ENCODE data around the gene TNNT3. TPM values are rescaled to one million over a fixed set of nuclear protein-coding genes. Genes with fewer than 3 reads are reported as not detected.
"Not testable (repeated sequence)": the region's sequence is repeated elsewhere in the genome, so short reads cannot be mapped to it uniquely, and the experiment has no call there.

TNNT3 gene
- total and polyA plus RNA-seq, 3 donors from 2014 or later, result 8.1 to 16.1 (median 13.1) TPM

GRCh38 chr11:1936781-1937615 lies 17.5 kb downstream of the TNNT3 start:
- no peak for DNase-seq
- intact Hi-C loops (cut with DNase I; ENCODE audit: low total_unique reads), result no loop called here
- H3K9me3 ChIP-seq, result no peaks in the 10 kb centered on the region

GRCh38 chr11:1937616-1938342 lies 18.3 kb downstream of the TNNT3 start:
- Histone ChIP-seq H3K27me3 (no peaks in the 10 kb centered on the region), H3K4me3 (no peak overlapping the region), H3K4me1 (peaks cover 12% of the 10 kb centered on the region), H3K27ac (no peak overlapping the region), H3K36me3 (ENCODE audit: low read depth, missing control alignments) (no peaks in the 10 kb centered on the region), H3K9me3 (no peaks in the 10 kb centered on the region)
- TF ChIP-seq POLR2A (IDR thresholded peaks at IDR 0.05), result no peak
- TF ChIP-seq, protein P1, sequence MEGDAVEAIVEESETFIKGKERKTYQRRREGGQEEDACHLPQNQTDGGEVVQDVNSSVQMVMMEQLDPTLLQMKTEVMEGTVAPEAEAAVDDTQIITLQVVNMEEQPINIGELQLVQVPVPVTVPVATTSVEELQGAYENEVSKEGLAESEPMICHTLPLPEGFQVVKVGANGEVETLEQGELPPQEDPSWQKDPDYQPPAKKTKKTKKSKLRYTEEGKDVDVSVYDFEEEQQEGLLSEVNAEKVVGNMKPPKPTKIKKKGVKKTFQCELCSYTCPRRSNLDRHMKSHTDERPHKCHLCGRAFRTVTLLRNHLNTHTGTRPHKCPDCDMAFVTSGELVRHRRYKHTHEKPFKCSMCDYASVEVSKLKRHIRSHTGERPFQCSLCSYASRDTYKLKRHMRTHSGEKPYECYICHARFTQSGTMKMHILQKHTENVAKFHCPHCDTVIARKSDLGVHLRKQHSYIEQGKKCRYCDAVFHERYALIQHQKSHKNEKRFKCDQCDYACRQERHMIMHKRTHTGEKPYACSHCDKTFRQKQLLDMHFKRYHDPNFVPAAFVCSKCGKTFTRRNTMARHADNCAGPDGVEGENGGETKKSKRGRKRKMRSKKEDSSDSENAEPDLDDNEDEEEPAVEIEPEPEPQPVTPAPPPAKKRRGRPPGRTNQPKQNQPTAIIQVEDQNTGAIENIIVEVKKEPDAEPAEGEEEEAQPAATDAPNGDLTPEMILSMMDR (IDR thresholded peaks at IDR 0.05), result no peak
- intact Hi-C loops (cut with DNase I; ENCODE audit: low total_unique reads), result no loop called here
- WGBS, 2 donors, result 73 to 85% methylated on average over 19 to 35 of the region's 35 CpGs
- no peak for DNase-seq

More at GRCh38 chr11:1936781-1937615, 17.5 kb downstream of the TNNT3 start:
- Histone ChIP-seq H3K4me3 (no peak overlapping the region), H3K4me1 (peaks cover 13% of the 10 kb centered on the region), H3K27me3 (no peaks in the 10 kb centered on the region), H3K36me3 (ENCODE audit: low read depth, missing control alignments) (no peaks in the 10 kb centered on the region), H3K27ac (no peak overlapping the region)
- TF ChIP-seq, protein P1 (IDR thresholded peaks at IDR 0.05), result no peak
- no peak for TF ChIP-seq POLR2A (IDR thresholded peaks at IDR 0.05)
- 92 to 93% methylated on average over 5 to 34 of the region's 34 CpGs for WGBS, 2 donors

DNA sequence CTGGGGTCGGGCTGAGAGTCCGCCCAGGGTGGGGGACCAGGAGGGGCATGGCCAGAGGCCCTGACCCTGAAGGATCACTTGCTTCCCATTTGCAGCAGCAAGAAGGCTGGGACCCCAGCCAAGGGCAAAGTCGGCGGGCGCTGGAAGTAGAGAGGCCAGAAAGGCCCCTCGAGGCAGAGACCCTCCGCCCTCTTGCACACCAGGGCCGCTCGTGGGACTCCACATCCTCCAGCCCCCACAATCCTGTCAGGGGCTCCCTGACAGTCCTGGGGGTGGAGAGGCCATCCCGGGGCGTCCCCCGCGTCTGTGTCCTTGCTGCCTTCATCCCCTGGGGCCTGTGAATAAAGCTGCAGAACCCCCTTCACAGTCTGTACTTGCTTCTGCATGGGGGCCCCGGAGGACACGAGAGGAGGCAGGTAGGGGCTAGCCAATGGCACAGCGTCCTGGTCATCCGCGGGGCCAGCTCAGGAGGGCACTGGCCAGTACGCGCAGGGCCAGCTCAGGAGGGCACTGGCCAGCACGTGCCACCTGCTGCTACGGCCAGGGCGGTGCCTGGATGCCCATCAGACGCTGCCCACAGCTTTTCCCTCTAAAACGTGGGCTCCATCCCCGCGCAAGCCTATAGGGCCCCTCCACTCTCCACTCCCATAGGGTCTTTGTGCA lies 19.0 kb downstream of the TNNT3 start:
- H3K4me3 ChIP-seq, result no peak overlapping the region
- 46 to 50% methylated on average over 13 to 27 of the region's 27 CpGs for WGBS, 2 donors
- no peaks in the 10 kb centered on the region for H3K9me3 ChIP-seq
- H3K27ac ChIP-seq, result peak overlapping the region in 1 of 2 donors; percentile 35
- TF ChIP-seq, protein P1 (IDR thresholded peaks at IDR 0.05), result no peak
- no peak for TF ChIP-seq POLR2A (IDR thresholded peaks at IDR 0.05)
- intact Hi-C loops (cut with DNase I; ENCODE audit: low total_unique reads), result no loop called here
- no peaks in the 10 kb centered on the region for H3K27me3 ChIP-seq
- DNase-seq, result no peak
- peaks cover 12% of the 10 kb centered on the region for H3K4me1 ChIP-seq
- no peaks in the 10 kb centered on the region for H3K36me3 ChIP-seq (ENCODE audit: low read depth, missing control alignments)

DNA sequence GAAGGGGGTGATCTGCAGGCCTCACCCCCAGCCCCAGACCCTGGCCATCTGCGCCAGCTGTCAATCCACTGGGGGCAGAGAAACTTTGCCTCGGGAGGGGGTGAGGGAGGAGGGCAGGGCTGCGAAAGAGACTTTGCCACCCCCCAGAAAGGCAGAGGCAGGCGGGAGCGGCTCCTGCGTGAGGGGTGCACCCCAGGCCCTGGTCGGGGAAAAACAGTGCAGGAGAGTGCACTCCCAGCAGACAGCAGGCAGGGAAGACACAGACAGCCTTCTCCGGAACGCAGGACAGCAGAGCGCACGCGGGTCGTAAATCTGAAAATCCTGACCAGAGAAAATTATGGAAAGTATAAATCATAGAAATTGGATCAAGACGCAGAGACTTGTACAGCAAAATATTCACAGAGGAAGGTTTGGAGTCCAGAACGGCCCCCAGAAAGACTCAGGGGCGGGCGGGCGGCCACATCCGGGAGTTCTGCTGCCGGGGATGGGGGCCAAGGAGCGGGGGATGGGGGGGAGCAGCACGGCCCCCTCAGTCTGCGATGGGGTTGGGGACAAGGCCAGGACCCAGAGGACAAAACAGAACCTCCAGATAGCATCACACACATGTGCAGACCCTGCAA lies 19.6 kb downstream of the TNNT3 start:
- Histone ChIP-seq H3K27me3 (no peaks in the 10 kb centered on the region), H3K36me3 (ENCODE audit: low read depth, missing control alignments) (no peaks in the 10 kb centered on the region), H3K4me1 (peaks cover 12% of the 10 kb centered on the region), H3K4me3 (no peak overlapping the region), H3K9me3 (no peaks in the 10 kb centered on the region), H3K27ac (peak overlapping the region in 1 of 2 donors; percentile 35)
- WGBS, 2 donors, result 33 to 36% methylated on average over 22 to 23 of the region's 23 CpGs
- no peak for DNase-seq
- no peak for TF ChIP-seq POLR2A (IDR thresholded peaks at IDR 0.05)
- TF ChIP-seq, protein P1 (IDR thresholded peaks at IDR 0.05), result no peak
- intact Hi-C loops (cut with DNase I; ENCODE audit: low total_unique reads), result no loop called here

DNA sequence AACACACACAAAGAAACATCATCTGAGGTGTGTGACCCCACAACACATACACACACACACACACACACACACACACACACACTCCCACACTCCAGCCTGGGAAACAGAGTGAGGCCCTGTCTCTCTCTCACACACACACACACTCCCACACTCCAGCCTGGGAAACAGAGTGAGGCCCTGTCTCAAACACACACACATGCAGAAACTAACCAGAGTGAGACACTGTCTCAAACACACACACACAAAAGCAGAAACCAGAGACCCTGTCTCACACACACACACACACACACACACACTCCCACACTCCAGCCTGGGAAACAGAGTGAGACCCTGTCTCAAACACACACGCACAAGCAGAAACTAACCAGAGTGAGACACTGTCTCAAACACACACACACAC lies 20.3 kb downstream of the TNNT3 start:
- H3K4me3 ChIP-seq; DNase-seq; H3K27ac ChIP-seq; H3K36me3 ChIP-seq (ENCODE audit: low read depth, missing control alignments); H3K9me3 ChIP-seq; H3K27me3 ChIP-seq: not testable (repeated sequence)
- peaks cover 12% of the 10 kb centered on the region for H3K4me1 ChIP-seq
- 82 to 83% methylated on average over 1 of the region's 1 CpG for WGBS, 2 donors
- intact Hi-C loops (cut with DNase I; ENCODE audit: low total_unique reads), result loop anchor here (5.0 kb wide), 1 partner anchor 42 kb away; no protein-coding TSS in a partner anchor

All from testis (tissue), 3 donors.